K562 (cell line): Measurements from ENCODE around the gene P2RY13. TPM values are rescaled to one million over a fixed set of nuclear protein-coding genes. Genes with fewer than 3 reads are reported as not detected.

Experiments used
- ATAC-seq: fragments of 200-7000 bp; cut with Tn5 transposase; 3 replicates; pipeline ENCODE4 v1.9.1; 2020; ENCODE audit warnings: moderate library complexity
- BruUV-seq: library from RNA; stranded (reverse); fragments of 400-500 nt; replicated peaks from 2 replicates; lab custom pipeline; 2021; lab: Mats Ljungman, UMichigan
- CTCF ChIA-PET: fragments of 300-600 bp; formaldehyde crosslinking; extraction: SDS; loops from one replicate; lab custom pipeline; 2021; ENCODE audit warnings: low intra/inter-chr PET ratio; lab: Yijun Ruan, JAX
- POLR2A ChIA-PET: fragments of 300-600, 350-650 bp; sonication (Branson Sonifier 250); formaldehyde crosslinking; extraction: SDS; loops from one replicate; lab custom pipeline; 2021; ENCODE audit warnings: antibody characterized with exemption, inconsistent platforms; lab: Yijun Ruan, JAX
- DNase-seq, 4 experiments: peaks; one replicate each; pipeline versions ENCODE4 v3.0.0 to v3.0.0-alpha.2; 2011 to 2018; ENCODE audit warnings: low spot score in 3 of 4, mixed read lengths in 3 of 4; ENCODE audit errors: extremely low read depth in 1 of 4
- FAIRE-seq: peaks from 2 replicates; lab custom pipeline; 2011; peaks lifted over from hg19 to GRCh38; lab: Jason Lieb, UNC
- H2AFZ ChIP-seq: 2 replicates; pipeline ENCODE4 v1.6.0; 2011; ENCODE audit warnings: low read depth, low read length, control low read depth, inconsistent platforms
- H3K27ac ChIP-seq: fragments of 200-600 bp; 3 replicates; pipeline ENCODE4 v1.8.0; 2011; ENCODE audit warnings: low read depth, mild to moderate bottlenecking, control low read depth, inconsistent platforms, low read length, moderate library complexity, mixed read lengths; ENCODE audit errors: extremely low read depth
- H3K27me3 ChIP-seq, 2 experiments: fragments of 300-600 bp in 1 of 2; 2 replicates in 1 of 2; 3 replicates in 1 of 2; pipeline versions ENCODE4 v1.6.0 to v1.8.0; 2011; ENCODE audit warnings: inconsistent platforms in 2 of 2, low read length in 2 of 2, mild to moderate bottlenecking in 1 of 2, mixed read lengths in 1 of 2, moderate library complexity in 1 of 2; ENCODE audit not compliant: control insufficient read depth in 2 of 2, insufficient read depth in 2 of 2
- H3K36me3 ChIP-seq: fragments of 300-600 bp; 3 replicates; pipeline ENCODE4 v1.8.0; 2011; ENCODE audit warnings: mild to moderate bottlenecking, low read length, inconsistent platforms; ENCODE audit not compliant: control insufficient read depth, insufficient read depth
- H3K4me1 ChIP-seq, 2 experiments: fragments of 200-600 bp in 1 of 2; replicated peaks in 1 of 2; 2 replicates in 1 of 2; 3 replicates in 1 of 2; pipeline versions ENCODE4 v1.5.1 to v1.8.0; 2011; ENCODE audit warnings: inconsistent platforms in 2 of 2, low read length in 2 of 2, mild to moderate bottlenecking in 1 of 2, mixed read lengths in 1 of 2, moderate library complexity in 1 of 2; ENCODE audit not compliant: control insufficient read depth in 2 of 2, insufficient read depth in 2 of 2
- H3K4me2 ChIP-seq: 2 replicates; pipeline ENCODE4 v1.6.1; 2011; ENCODE audit warnings: low read length, control low read depth, inconsistent platforms, mixed read lengths; ENCODE audit not compliant: insufficient read depth
- H3K4me3 ChIP-seq: fragments of 200-600 bp; sonication (generic), shearing (Covaris generic); 2 replicates; pipeline ENCODE4 v1.5.1; 2016; ENCODE audit warnings: control low read depth, inconsistent platforms
- H3K79me2 ChIP-seq: fragments of 200-600 bp; 3 replicates; pipeline ENCODE4 v1.8.0; 2011; ENCODE audit warnings: low read length, inconsistent platforms; ENCODE audit not compliant: control insufficient read depth, insufficient read depth
- H3K9ac ChIP-seq, 2 experiments: 2 replicates each; pipeline versions ENCODE4 v1.6.0 to v1.6.1; 2011; ENCODE audit warnings: low read depth in 2 of 2, low read length in 2 of 2, control low read depth in 1 of 2, inconsistent platforms in 1 of 2, mild to moderate bottlenecking in 1 of 2, mixed read lengths in 1 of 2; ENCODE audit not compliant: insufficient read depth in 1 of 2
- H3K9me1 ChIP-seq: one replicate; pipeline ENCODE4 v1.6.0; 2011; ENCODE audit warnings: inconsistent platforms, mild to moderate bottlenecking, low read length, moderate library complexity; ENCODE audit not compliant: control insufficient read depth, insufficient read depth
- H3K9me3 ChIP-seq: replicated peaks from 2 replicates; pipeline ENCODE4 v1.5.1; 2011; ENCODE audit warnings: low read depth, low read length, inconsistent platforms; ENCODE audit not compliant: control insufficient read depth, insufficient read depth
- H4K20me1 ChIP-seq: replicated peaks from 2 replicates; pipeline ENCODE4 v1.6.1; 2011; ENCODE audit warnings: low read length, inconsistent platforms, mixed read lengths; ENCODE audit not compliant: control insufficient read depth, insufficient read depth
- BCL6 ChIP-seq: fragments of 250-450 bp; sonication (Bioruptor Pico); IDR thresholded peaks from 2 replicates; pipeline ENCODE4 v1.4.0; 2020
- DPF2 ChIP-seq: fragments of 450-650 bp; IDR thresholded peaks from 2 replicates; pipeline ENCODE4 v1.6.1; 2016
- EP300 ChIP-seq: IDR thresholded peaks from 2 replicates; pipeline ENCODE4 v1.6.1; 2012; ENCODE audit warnings: low read length, improper control_type of control experiment
- ESRRB ChIP-seq: fragments of 250-450 bp; sonication (Bioruptor Pico); IDR thresholded peaks from 2 replicates; pipeline ENCODE4 v1.5.0; 2020; ENCODE audit warnings: mild to moderate bottlenecking, moderate library complexity, borderline replicate concordance
- FOXP1 ChIP-seq: sonication (generic); formaldehyde crosslinking; IDR thresholded peaks from 2 replicates; pipeline ENCODE4 v1.8.0; 2022; ENCODE audit warnings: mild to moderate bottlenecking, missing genetic modification reagents
- POLR2B ChIP-seq: fragments of 450-650 bp; IDR thresholded peaks from 2 replicates; pipeline ENCODE4 v1.6.1; 2018; ENCODE audit warnings: low read depth; ENCODE audit not compliant: partially characterized antibody
- ZKSCAN8 ChIP-seq: fragments of 200-800 bp; sonication (Bioruptor generic); IDR thresholded peaks from 2 replicates; pipeline ENCODE4 v1.6.1; 2016; ENCODE audit warnings: missing genetic modification characterization, missing compliant biosample characterization
- ZNF133 ChIP-seq: fragments of 250-450 bp; sonication (Bioruptor Pico); IDR thresholded peaks from 2 replicates; pipeline ENCODE4 v1.4.0; 2020; ENCODE audit warnings: mild to moderate bottlenecking
- ZNF24 ChIP-seq: fragments of 450-650 bp; IDR thresholded peaks from 2 replicates; pipeline ENCODE4 v1.6.1; 2016
- ZNF263 ChIP-seq: sonication (generic); formaldehyde crosslinking; IDR thresholded peaks from 2 replicates; pipeline ENCODE4 v1.8.0; 2022; ENCODE audit warnings: mild to moderate bottlenecking, missing genetic modification reagents, borderline replicate concordance
- ZNF318 ChIP-seq, 2 experiments: fragments of 450-650 bp; IDR thresholded peaks; 2 replicates each; pipeline ENCODE4 v1.6.1; 2016; ENCODE audit warnings: mild to moderate bottlenecking in 2 of 2, borderline replicate concordance in 1 of 2, low read depth in 1 of 2, moderate library complexity in 1 of 2
- ZNF384 ChIP-seq: IDR thresholded peaks from 2 replicates; pipeline ENCODE4 v1.6.1; 2012; ENCODE audit warnings: low read depth, low read length, improper control_type of control experiment
- WGBS: fragments of 100-300 bp; shearing (Covaris generic); methylation state at CpG from one replicate; pipeline ENCODE4 v1.1.6; 2016; ENCODE audit warnings: low coverage, mixed read lengths; ENCODE audit not compliant: insufficient coverage; ENCODE audit errors: missing lambda C conversion rate; 5-methylcytosine and 5-hydroxymethylcytosine counted together
- in situ Hi-C: fragments of 300-500 bp; cut with MboI; formaldehyde crosslinking; loops from 4 replicates; pipeline ENCODE4 v1.15.0; 2018; ENCODE audit warnings: inconsistent platforms, mixed read lengths
- intact Hi-C: fragments of 100-400 bp; cut with micrococcal nuclease; formaldehyde crosslinking; loops from 2 replicates; pipeline ENCODE4 v1.14.2; 2022
- polyA plus RNA-seq, 8 experiments: library from polyadenylated mRNA; depleted of rRNA in 4 of 8; stranded (reverse) in 5 of 8; unstranded in 3 of 8; fragments of >200 nt; fragmentation: Nextera tagmentation in 2 of 8; fragmentation: Illumina TruSeq in 1 of 8; extraction: Ambion mirVana in 2 of 8; extraction: Trizol in 1 of 8; gene quantifications; 2 replicates each; pipeline versions ENCODE4 v1.2.1 to v1.2.3, GENCODE V29; 2011 to 2014; ENCODE audit warnings: inconsistent platforms in 1 of 8, missing spikeins in 1 of 8
- total RNA-seq, 7 experiments: library from RNA; depleted of rRNA in 6 of 7; stranded (reverse); fragments of >200 nt in 6 of 7; fragmentation: Illumina TruSeq in 2 of 7; extraction: Trizol in 2 of 7; gene quantifications; 2 replicates each; pipeline versions ENCODE4 v1.2.1 to v1.2.3, GENCODE V29; 2011 to 2021; ENCODE audit warnings: low replicate concordance in 1 of 7

Gene P2RY13
- total and polyA plus RNA-seq, 9 of the 15 experiments (the other 6 are each of a cell fraction or from before 2014, with no cell fraction given) = not detected

GRCh38 chr3:151276687-151277042 lies 52.7 kb downstream of the P2RY13 start:
- intact Hi-C loops = no loop called here
- 0% methylated on average over 6 of the region's 6 CpGs for WGBS
- no peak for FAIRE-seq
- TF ChIP-seq ZNF384 (no peak), BCL6 (CRISPR knock-in tag) (no peak), ZNF263 (CRISPR knock-in tag) (no peak), ZNF24 (no peak), DPF2 (no peak), ZNF318 (IDR thresholded peaks at IDR 0.05; ENCODE audit: borderline replicate concordance in 1 of 2, low read depth in 1 of 2) (no peak), POLR2B (no peak), FOXP1 (no peak), ZKSCAN8 (CRISPR knock-in tag) (no peak), EP300 (no peak), ZNF133 (CRISPR knock-in tag) (no peak), ESRRB (no peak)
- Histone ChIP-seq H3K9ac (no peak overlapping the region), H3K4me2 (no peak overlapping the region), H3K9me3 (no peaks in the 10 kb centered on the region), H3K79me2 (no peaks in the 10 kb centered on the region), H3K4me1 (no peaks in the 10 kb centered on the region), H3K36me3 (no peaks in the 10 kb centered on the region), H2AFZ (no peak overlapping the region), H3K4me3 (no peak overlapping the region), H3K27me3 (0 out of 5 replicates have a peak, but pooled peaks cover 0 to 5% of the 10 kb centered on the region in 2 experiments), H4K20me1 (no peaks in the 10 kb centered on the region), H3K27ac (no peak overlapping the region), H3K9me1 (no peaks in the 10 kb centered on the region)
- no peak for ATAC-seq
- CTCF ChIA-PET = no interaction called here
- in situ Hi-C loops = no loop called here
- no TSS peak for BruUV-seq
- POLR2A ChIA-PET = no interaction called here
- no peak for DNase-seq
